Lung (tissue), 12 donors: Measurements from ENCODE around the gene NAP1L1. TPM values are rescaled to one million over a fixed set of nuclear protein-coding genes. Genes with fewer than 3 reads are reported as not detected.

Experiments used
- ATAC-seq: fragments of 200-7000 bp; cut with Tn5 transposase; one replicate; pipeline ENCODE4 v1.9.1; 2020; ENCODE audit warnings: moderate number of reproducible peaks; ENCODE audit not compliant: insufficient read depth, low FRiP score
- DNase-seq, 3 donors: peaks; one replicate each; pipeline ENCODE4 v3.0.0-alpha.2; 2013 to 2017
- H3K27ac ChIP-seq, 2 donors: one replicate each; pipeline ENCODE4 v1.5.1; 2013; ENCODE audit warnings: mild to moderate bottlenecking in 2 of 2, moderate library complexity in 2 of 2, control low read depth in 1 of 2, inconsistent platforms in 1 of 2, low read depth in 1 of 2, low read length in 1 of 2
- H3K27me3 ChIP-seq, 3 donors: one replicate each; pipeline ENCODE4 v1.5.1; 2013; ENCODE audit warnings: low read length in 2 of 3; ENCODE audit not compliant: control insufficient read depth in 3 of 3, insufficient read depth in 3 of 3
- H3K36me3 ChIP-seq, 4 donors: one replicate each; pipeline ENCODE4 v1.5.1; 2013; ENCODE audit warnings: low read length in 4 of 4, mild to moderate bottlenecking in 1 of 4, moderate library complexity in 1 of 4; ENCODE audit not compliant: control insufficient read depth in 4 of 4, insufficient read depth in 4 of 4
- H3K4me1 ChIP-seq, 5 donors: one replicate each; pipeline ENCODE4 v1.5.1; 2013; ENCODE audit warnings: low read length in 5 of 5, mild to moderate bottlenecking in 2 of 5, moderate library complexity in 1 of 5; ENCODE audit not compliant: control insufficient read depth in 5 of 5, insufficient read depth in 5 of 5
- H3K4me3 ChIP-seq: one replicate; pipeline ENCODE4 v1.5.1; 2013; ENCODE audit warnings: mild to moderate bottlenecking, control low read depth, moderate library complexity
- H3K9ac ChIP-seq, 2 donors: one replicate each; pipeline ENCODE4 v1.5.1; 2013; ENCODE audit warnings: low read length in 2 of 2, control low read depth in 1 of 2; ENCODE audit not compliant: insufficient read depth in 1 of 2
- H3K9me3 ChIP-seq, 4 donors: one replicate each; pipeline ENCODE4 v1.5.1; 2013; ENCODE audit warnings: low read length in 3 of 4, mild to moderate bottlenecking in 1 of 4, moderate library complexity in 1 of 4; ENCODE audit not compliant: control insufficient read depth in 4 of 4, insufficient read depth in 3 of 4
- CTCF ChIP-seq: IDR thresholded peaks from 2 replicates; pipeline ENCODE4 v1.5.1; 2012; ENCODE audit warnings: mild to moderate bottlenecking; ENCODE audit errors: control extremely low read depth, extremely low read depth
- WGBS, 2 donors: extraction: QIAGEN DNeasy Blood & Tissue Kit; methylation state at CpG; one replicate each; pipeline ENCODE4 v1.1.7; 2013; 5-methylcytosine and 5-hydroxymethylcytosine counted together
- polyA plus RNA-seq, 2 donors: library from polyadenylated mRNA; stranded (reverse); fragments of 200-250 nt; gene quantifications; one replicate each; pipeline ENCODE4 v1.2.1, GENCODE V29; 2013
- total RNA-seq, 2 donors: library from RNA; depleted of rRNA in 1 of 2; stranded (reverse); fragments of >200 nt in 1 of 2; gene quantifications; one replicate each; pipeline ENCODE4 v1.2.1, GENCODE V29; 2014 to 2021
- donor health status: control.
- donor health status: control.
- donor health status: Bipolar disorder and iron deficiency.
- donor health status: healthy.
- donor health status: DM: yes; HTN: yes; CAD: no.

Gene NAP1L1
- total and polyA plus RNA-seq, 4 donors = 268 to 515 (median 322) TPM

GRCh38 chr12:76024942-76025600 lies 59.4 kb downstream of the NAP1L1 start:
- Histone ChIP-seq H3K4me3 (no peak overlapping the region), H3K9ac (no peak overlapping the region), H3K36me3 (peaks cover 0 to 27% (median 7%) of the 10 kb centered on the region in 4 donors), H3K9me3 (no peaks in the 10 kb centered on the region), H3K27me3 (no peaks in the 10 kb centered on the region), H3K4me1 (peaks cover 3 to 32% (median 7%) of the 10 kb centered on the region in 5 donors), H3K27ac (no peak overlapping the region)
- TF ChIP-seq CTCF = no peak
- WGBS, 2 donors = 74 to 80% methylated on average over 3 of the region's 3 CpGs
- DNase-seq = no peak
- ATAC-seq = no peak

DNA sequence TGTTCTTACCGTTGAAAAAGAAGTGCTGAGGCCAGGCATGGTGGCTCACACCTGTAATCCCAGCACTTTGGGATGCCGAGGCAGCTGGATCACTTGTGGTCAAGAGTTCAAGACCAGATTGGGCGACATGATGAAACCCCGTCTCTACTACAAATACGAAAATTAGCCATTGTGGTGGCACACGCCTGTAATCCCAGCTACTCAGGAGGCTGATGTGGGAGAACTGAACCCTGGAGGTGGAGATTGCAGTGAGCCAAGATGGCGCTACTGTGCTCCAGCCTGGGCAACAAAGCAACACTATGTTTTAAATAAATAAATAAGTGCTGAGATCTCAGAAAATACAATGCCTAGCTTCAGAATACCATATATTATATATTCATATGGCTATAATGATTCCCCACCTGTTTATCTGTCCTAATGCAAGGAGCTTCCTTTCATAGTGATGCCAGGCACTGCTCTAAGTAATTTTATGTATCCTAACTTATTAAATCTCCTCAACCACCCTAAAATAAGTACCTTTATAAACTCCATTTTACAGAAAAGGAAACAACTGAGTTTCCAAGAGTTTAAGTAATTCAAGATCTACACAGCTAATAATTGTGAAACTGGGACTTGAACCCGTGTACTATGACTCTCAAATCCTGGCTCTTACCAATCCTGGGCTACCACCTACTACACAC lies 60.2 kb downstream of the NAP1L1 start:
- Histone ChIP-seq H3K36me3 (peaks cover 0 to 19% (median 5%) of the 10 kb centered on the region in 4 donors), H3K27me3 (no peaks in the 10 kb centered on the region), H3K4me1 (peaks cover 3 to 34% (median 8%) of the 10 kb centered on the region in 5 donors), H3K9ac (no peak overlapping the region), H3K4me3 (no peak overlapping the region), H3K27ac (no peak overlapping the region), H3K9me3 (no peaks in the 10 kb centered on the region)
- TF ChIP-seq CTCF = no peak
- DNase-seq (no peak), ATAC-seq (no peak)
- 89 to 90% methylated on average over 8 of the region's 8 CpGs for WGBS, 2 donors

GRCh38 chr12:76023069-76023690 lies 61.3 kb downstream of the NAP1L1 start:
- Histone ChIP-seq H3K4me3 (no peak overlapping the region), H3K9ac (no peak overlapping the region), H3K9me3 (no peaks in the 10 kb centered on the region), H3K27me3 (no peaks in the 10 kb centered on the region), H3K4me1 (peaks cover 3 to 39% (median 17%) of the 10 kb centered on the region in 5 donors), H3K27ac (no peak overlapping the region), H3K36me3 (peaks cover 0 to 8% (median under 1%) of the 10 kb centered on the region in 4 donors)
- no peak for ATAC-seq
- 97 to 100% methylated on average over 2 of the region's 2 CpGs for WGBS, 2 donors
- TF ChIP-seq CTCF = no peak
- no peak for DNase-seq
